GM12873 (cell line): ENCODE data around the gene JAKMIP2.

ENCODE experiments used
- CTCF ChIP-seq: IDR thresholded peaks from 2 replicates; pipeline ENCODE4 v1.5.1; 2012; ENCODE audit warnings: low read depth, mild to moderate bottlenecking, moderate library complexity, low read length, control low read depth; ENCODE audit not compliant: insufficient read depth; ENCODE audit errors: missing control alignments

JAKMIP2 gene

GRCh38 chr5:147559749-147560148 is 222.8 kb downstream of the JAKMIP2 start:
- TF ChIP-seq CTCF: no peak

- peak; percentile 44 for TF ChIP-seq CTCF
Observed at GRCh38 chr5:147558826-147559225, 223.7 kb downstream of the JAKMIP2 start.

DNA sequence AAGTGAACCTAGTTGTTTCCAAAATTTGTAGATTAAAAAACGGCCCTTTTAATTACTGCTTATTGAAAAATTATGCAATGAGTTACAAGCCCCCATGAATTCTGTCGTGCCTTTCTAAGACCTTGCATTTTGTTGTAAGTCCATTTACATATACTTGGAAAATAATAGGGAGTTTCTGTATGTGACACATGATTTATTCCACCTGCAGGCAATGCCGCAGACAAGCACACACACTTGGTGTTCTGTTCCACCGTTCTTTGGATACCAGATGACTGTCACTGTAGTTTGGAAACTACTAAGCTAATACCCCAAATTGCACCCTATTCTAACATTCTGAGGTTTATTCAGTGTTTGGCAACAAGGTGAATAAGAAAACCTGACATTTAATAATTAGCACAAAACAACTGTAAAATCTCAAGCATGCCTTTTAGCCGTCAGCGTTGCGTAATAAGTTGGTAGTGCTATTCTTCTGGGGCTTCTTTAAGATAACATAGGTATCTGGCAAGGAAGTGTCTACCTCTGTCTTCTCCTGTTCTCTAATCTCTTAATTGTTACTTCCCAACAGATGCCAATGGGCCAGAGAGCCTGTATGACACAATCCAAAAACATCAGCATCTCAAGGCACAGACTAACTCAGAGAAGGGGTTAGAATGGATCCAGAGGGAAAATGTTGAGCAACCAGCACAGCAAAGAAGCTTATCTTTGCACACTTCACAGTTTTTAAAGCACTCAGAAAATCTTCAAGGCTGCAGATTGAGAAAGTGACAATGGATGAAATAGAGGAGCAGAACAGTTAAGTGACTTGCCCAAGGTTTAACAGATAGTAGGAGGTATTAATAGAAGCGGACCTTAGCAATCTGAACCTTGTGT is 224.4 kb downstream of the JAKMIP2 start:
- TF ChIP-seq CTCF: no peak

GRCh38 chr5:147555176-147555575 is 227.4 kb downstream of the JAKMIP2 start:
- no peak for TF ChIP-seq CTCF

GRCh38 chr5:147554261-147554817 is 228.2 kb downstream of the JAKMIP2 start:
- no peak for TF ChIP-seq CTCF

DNA sequence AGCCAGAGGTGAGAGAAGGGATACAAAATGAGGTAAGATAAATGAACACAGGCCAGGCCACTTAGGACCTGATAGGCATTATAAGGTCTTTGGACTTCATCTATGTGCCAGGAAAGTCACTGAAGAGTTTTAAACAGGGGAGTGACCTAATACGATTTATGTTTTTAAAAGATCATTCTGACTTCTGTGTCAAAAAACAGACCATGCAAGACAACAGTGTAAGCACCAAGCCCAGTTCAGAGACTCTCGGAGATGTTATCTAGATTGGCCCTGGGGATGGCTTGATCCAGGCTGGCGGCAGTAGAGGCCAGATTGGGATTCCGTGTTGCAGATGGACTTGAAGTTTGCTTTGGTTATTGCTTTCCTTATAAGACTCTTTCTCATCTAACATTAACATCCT is 229.6 kb downstream of the JAKMIP2 start:
- no peak for TF ChIP-seq CTCF

GRCh38 chr5:147551677-147552076 is 230.9 kb downstream of the JAKMIP2 start:
- no peak for TF ChIP-seq CTCF
